ENCODE measurements around the gene INPP5B. TPM values are rescaled to one million over a fixed set of nuclear protein-coding genes. Genes with fewer than 3 reads are reported as not detected.

The INPP5B gene
- total RNA-seq, 3 donors from 2014 or later, result 12.6 to 17.0 (median 15.5) TPM

- H3K36me3 Mint-ChIP-seq (ENCODE audit: insufficient read depth), result peaks cover 52% of the 10 kb centered on the region
- H3K27me3 Mint-ChIP-seq (ENCODE audit: low read depth), result no peaks in the 10 kb centered on the region
- peaks cover 2% of the 10 kb centered on the region for H3K4me1 Mint-ChIP-seq (ENCODE audit: low read depth)
- DNase-seq (no peak), ATAC-seq (no peak)
- H3K9me3 Mint-ChIP-seq, result no peaks in the 10 kb centered on the region
- H3K4me3 Mint-ChIP-seq, result no peak overlapping the region
Observed at GRCh38 chr1:37831809-37832208, 115.0 kb downstream of the INPP5B start.

GRCh38 chr1:37831109-37831508 is 115.7 kb downstream of the INPP5B start:
- Mint-ChIP-seq H3K4me1 (ENCODE audit: low read depth) (peaks cover 2% of the 10 kb centered on the region), H3K36me3 (ENCODE audit: insufficient read depth) (peaks cover 50% of the 10 kb centered on the region), H3K4me3 (no peak overlapping the region), H3K9me3 (no peaks in the 10 kb centered on the region), H3K27me3 (ENCODE audit: low read depth) (no peaks in the 10 kb centered on the region)
- ATAC-seq (no peak), DNase-seq (no peak)

GRCh38 chr1:37828410-37829074 is 118.3 kb downstream of the INPP5B start:
- Mint-ChIP-seq H3K4me1 (ENCODE audit: low read depth) (peaks cover 13% of the 10 kb centered on the region), H3K36me3 (ENCODE audit: insufficient read depth) (peaks cover 33% of the 10 kb centered on the region), H3K27me3 (ENCODE audit: low read depth) (no peaks in the 10 kb centered on the region), H3K9me3 (no peaks in the 10 kb centered on the region), H3K4me3 (no peak overlapping the region)
- ATAC-seq, result no peak
- no peak for DNase-seq

GRCh38 chr1:37825506-37825905 is 121.3 kb downstream of the INPP5B start:
- H3K4me3 Mint-ChIP-seq, result no peak overlapping the region
- no peak for ATAC-seq
- H3K27me3 Mint-ChIP-seq (ENCODE audit: low read depth), result no peaks in the 10 kb centered on the region
- no peak for DNase-seq
- no peaks in the 10 kb centered on the region for H3K9me3 Mint-ChIP-seq
- peaks cover 30% of the 10 kb centered on the region for H3K36me3 Mint-ChIP-seq (ENCODE audit: insufficient read depth)
- H3K4me1 Mint-ChIP-seq (ENCODE audit: low read depth), result peaks cover 13% of the 10 kb centered on the region

GRCh38 chr1:37824001-37824400 is 122.9 kb downstream of the INPP5B start:
- H3K9me3 Mint-ChIP-seq, result no peaks in the 10 kb centered on the region
- H3K27me3 Mint-ChIP-seq (ENCODE audit: low read depth), result no peaks in the 10 kb centered on the region
- no peak for ATAC-seq
- H3K4me3 Mint-ChIP-seq, result no peak overlapping the region
- no peak for DNase-seq
- H3K36me3 Mint-ChIP-seq (ENCODE audit: insufficient read depth), result peaks cover 31% of the 10 kb centered on the region
- peaks cover 13% of the 10 kb centered on the region for H3K4me1 Mint-ChIP-seq (ENCODE audit: low read depth)

- Mint-ChIP-seq H3K4me1 (ENCODE audit: low read depth) (peaks cover 13% of the 10 kb centered on the region), H3K36me3 (ENCODE audit: insufficient read depth) (peaks cover 29% of the 10 kb centered on the region), H3K4me3 (no peak overlapping the region), H3K27me3 (ENCODE audit: low read depth) (no peaks in the 10 kb centered on the region), H3K9me3 (no peaks in the 10 kb centered on the region)
- DNase-seq (no peak), ATAC-seq (peak in 1 of 2 donors; percentile 74)
Observed at GRCh38 chr1:37822906-37823815, 123.7 kb downstream of the INPP5B start.

- no peak overlapping the region for H3K4me3 Mint-ChIP-seq
- H3K36me3 Mint-ChIP-seq (ENCODE audit: insufficient read depth), result peaks cover 27% of the 10 kb centered on the region
- DNase-seq (no peak), ATAC-seq (no peak)
- no peaks in the 10 kb centered on the region for H3K27me3 Mint-ChIP-seq (ENCODE audit: low read depth)
- H3K4me1 Mint-ChIP-seq (ENCODE audit: low read depth), result peaks cover 13% of the 10 kb centered on the region
- no peaks in the 10 kb centered on the region for H3K9me3 Mint-ChIP-seq
Observed at GRCh38 chr1:37821481-37821880, 125.4 kb downstream of the INPP5B start.

- H3K4me1 Mint-ChIP-seq (ENCODE audit: low read depth), result no peaks in the 10 kb centered on the region
Observed at GRCh38 chr1:37817481-37817880, 129.4 kb downstream of the INPP5B start.

GRCh38 chr1:37814252-37814651 is 132.6 kb downstream of the INPP5B start:
- peaks cover 11% of the 10 kb centered on the region for H3K4me1 Mint-ChIP-seq (ENCODE audit: low read depth)
- H3K9me3 Mint-ChIP-seq, result no peaks in the 10 kb centered on the region
- peaks cover 15% of the 10 kb centered on the region for H3K36me3 Mint-ChIP-seq (ENCODE audit: insufficient read depth)
- no peak for ATAC-seq
- no peaks in the 10 kb centered on the region for H3K27me3 Mint-ChIP-seq (ENCODE audit: low read depth)
- no peak overlapping the region for H3K4me3 Mint-ChIP-seq
- DNase-seq, result no peak

More at GRCh38 chr1:37817481-37817880, 129.4 kb downstream of the INPP5B start:
- Mint-ChIP-seq H3K4me3 (no peak overlapping the region), H3K27me3 (ENCODE audit: low read depth) (no peaks in the 10 kb centered on the region), H3K9me3 (no peaks in the 10 kb centered on the region), H3K36me3 (ENCODE audit: insufficient read depth) (peaks cover 31% of the 10 kb centered on the region)
- ATAC-seq (no peak), DNase-seq (no peak)

- Mint-ChIP-seq H3K27me3 (ENCODE audit: low read depth) (no peaks in the 10 kb centered on the region), H3K4me1 (ENCODE audit: low read depth) (peaks cover 16% of the 10 kb centered on the region), H3K36me3 (ENCODE audit: insufficient read depth) (peaks cover 15% of the 10 kb centered on the region), H3K4me3 (no peak overlapping the region), H3K9me3 (no peaks in the 10 kb centered on the region)
- DNase-seq, result no peak
- ATAC-seq, result no peak
Observed at GRCh38 chr1:37813529-37814145, 133.2 kb downstream of the INPP5B start.

- Mint-ChIP-seq H3K36me3 (ENCODE audit: insufficient read depth) (peaks cover 11% of the 10 kb centered on the region), H3K27me3 (ENCODE audit: low read depth) (no peaks in the 10 kb centered on the region), H3K4me1 (ENCODE audit: low read depth) (peaks cover 22% of the 10 kb centered on the region), H3K4me3 (peak overlapping the region; percentile 4), H3K9me3 (no peaks in the 10 kb centered on the region)
- ATAC-seq, result no peak
- peak; percentile 51 for DNase-seq
Observed at GRCh38 chr1:37811027-37811655, 135.7 kb downstream of the INPP5B start.
